Activated CD8-positive, alpha-beta memory T cell treated with anti-CD3 and anti-CD28 coated beads, Interleukin-2, amount 50 U/mL, for 1 hour (primary cell): Measurements from ENCODE around the gene AXL.

Source experiments
- DNase-seq: peaks from one replicate; pipeline ENCODE4 v3.0.0-alpha.2; 2020; ENCODE audit errors: extremely low read depth

AXL gene

DNA sequence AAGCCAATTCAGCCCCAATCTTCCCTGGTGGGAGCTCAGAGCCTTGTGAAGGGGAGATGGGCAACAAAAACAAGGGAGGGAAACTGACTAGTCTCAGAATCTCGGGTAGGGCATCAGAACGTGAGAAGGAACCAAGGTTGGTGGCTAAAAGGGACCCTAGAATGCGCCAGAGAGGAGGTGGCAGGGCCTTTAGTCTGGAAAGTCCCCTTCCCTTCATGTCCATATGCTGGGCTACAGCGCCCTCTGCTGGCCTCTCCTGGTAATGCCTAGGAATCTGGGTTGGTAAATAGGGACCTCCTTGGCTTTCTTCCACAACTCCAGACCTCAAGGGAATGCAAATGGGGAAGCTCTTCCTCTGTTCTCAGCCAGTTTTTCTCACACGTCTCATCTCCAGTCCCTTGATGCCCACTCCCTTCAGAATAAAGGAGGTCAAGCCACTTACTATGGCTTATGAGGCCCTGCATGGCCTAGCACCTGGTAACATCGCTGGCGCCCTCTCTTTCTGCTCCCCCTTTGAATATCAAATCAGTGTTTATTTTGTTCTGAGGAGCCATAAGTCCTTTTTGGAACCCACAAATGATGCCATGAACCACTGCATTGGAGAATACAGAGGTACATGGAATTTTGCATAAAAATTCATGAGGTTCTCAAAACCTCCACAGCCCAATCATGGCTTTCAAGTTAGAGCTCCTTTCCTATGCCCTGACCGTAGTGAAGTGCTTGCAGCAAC lies 89.6 kb downstream of the AXL start:
- DNase-seq = peak; percentile 74

- DNase-seq = no peak
These were observed 90.4 kb downstream of the AXL start for GRCh38 chr19:41309180-41310032.

GRCh38 chr19:41310033-41310831 lies 91.2 kb downstream of the AXL start, which contains the start of gene CCDC97:
Gene CCDC97, plus strand, starts transcription at chr19:41310172. Its CDS starts 139 bp downstream, at chr19:41310311.
- peak; percentile 77 for DNase-seq

DNA sequence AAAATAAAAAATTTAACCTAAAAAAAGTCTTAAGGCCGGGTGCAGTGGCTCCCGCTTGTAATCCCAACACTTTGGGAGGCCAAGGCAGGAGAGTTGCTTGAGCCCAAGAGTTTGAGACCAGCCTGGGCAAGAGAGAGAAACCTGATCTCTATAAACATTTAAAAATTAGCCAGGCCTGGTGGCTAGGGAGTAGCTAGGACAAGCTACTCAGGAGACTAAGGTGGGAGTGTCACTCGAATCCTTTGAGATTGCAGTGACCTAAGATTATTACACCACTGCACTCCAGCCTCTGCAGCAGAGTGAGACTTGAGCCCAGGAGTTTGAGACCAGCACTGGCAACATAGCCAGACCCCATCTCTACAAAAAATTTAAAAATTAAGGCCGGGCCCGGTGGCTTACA lies 92.0 kb downstream of the AXL start:
- DNase-seq = no peak
